Inflammatory macrophage treated with lipopolysaccharide for 4 hours (primary cell): ENCODE results near the gene ALG9.
"Not testable (repeated sequence)": the region's sequence is repeated elsewhere in the genome, so short reads cannot be mapped to it uniquely, and the experiment has no call there.

ENCODE experiments used
- DNase-seq: peaks from one replicate; pipeline ENCODE4 v3.0.0-alpha.2; 2020

The ALG9 gene

DNA sequence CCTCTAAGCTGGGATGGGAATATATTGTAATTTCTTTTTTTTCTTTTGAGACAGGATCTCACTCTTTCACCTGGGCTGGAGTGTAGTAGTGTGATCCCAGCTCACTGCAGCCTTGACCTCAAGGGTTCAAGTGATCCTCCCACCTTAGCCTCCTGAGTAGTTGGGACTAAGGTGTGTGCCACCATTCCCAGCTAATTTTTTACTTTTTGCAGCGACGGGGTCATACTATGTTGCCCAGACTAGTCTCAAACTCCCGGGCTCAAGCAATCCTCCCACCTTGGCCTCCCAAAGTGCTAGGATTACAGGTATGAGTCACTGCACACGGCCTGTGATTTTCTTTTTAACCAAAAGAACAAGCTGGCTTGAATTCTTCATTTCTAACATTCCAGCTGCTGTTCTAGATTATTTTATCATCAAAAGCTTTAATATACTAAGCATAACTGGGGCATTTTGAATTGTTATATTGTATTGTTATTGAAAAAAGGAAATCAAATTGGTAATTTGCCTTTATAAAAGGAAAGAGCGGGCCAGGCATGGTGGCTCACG lies 78.4 kb downstream of the ALG9 start:
- DNase-seq: no peak

GRCh38 chr11:111792314-111792713 lies 79.1 kb downstream of the ALG9 start:
- DNase-seq: no peak

DNA sequence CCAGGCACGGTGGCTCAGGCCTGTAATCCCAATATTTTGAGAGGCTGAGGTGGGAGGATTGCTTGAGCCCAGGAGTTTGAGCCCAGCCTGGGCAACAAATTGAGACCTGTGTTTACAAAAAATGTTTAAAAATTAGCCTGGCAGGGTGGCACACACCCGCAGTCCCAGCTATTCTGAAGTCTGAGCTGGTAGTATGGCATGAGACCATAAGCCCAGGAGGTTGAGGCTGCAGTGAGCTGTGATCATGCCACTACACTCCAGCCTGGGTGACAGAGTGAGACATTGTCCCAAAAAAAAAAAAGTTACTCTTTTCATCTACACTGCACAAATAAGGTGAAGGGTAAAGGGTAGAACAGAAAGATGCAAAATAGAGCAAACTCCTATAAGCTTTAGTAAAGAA lies 82.9 kb downstream of the ALG9 start:
- no peak for DNase-seq

- no peak for DNase-seq
Observed at GRCh38 chr11:111788051-111788450, 83.3 kb downstream of the ALG9 start.

GRCh38 chr11:111785886-111786412 lies 85.4 kb downstream of the ALG9 start:
- no peak for DNase-seq

DNA sequence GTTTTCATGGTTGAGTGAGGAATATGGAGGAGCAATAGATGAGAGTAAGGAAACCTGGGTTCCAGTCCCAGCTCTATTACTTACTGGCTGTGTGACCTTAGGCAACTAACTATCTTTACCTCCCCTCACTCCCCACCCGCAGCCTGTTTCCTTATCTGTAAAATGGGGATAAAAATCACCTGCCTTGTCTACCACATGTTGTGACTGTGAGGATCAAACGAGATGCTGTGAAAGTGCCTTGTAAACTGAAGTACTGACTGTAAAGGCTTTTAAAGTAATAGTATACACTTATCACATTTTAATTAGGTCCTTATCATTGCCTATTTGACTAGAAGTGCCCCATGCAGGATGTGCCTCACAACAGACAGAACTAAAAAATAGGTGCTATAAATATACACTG lies 86.3 kb downstream of the ALG9 start:
- no peak for DNase-seq

GRCh38 chr11:111784311-111784710 lies 87.1 kb downstream of the ALG9 start:
- DNase-seq: not testable (repeated sequence)

DNA sequence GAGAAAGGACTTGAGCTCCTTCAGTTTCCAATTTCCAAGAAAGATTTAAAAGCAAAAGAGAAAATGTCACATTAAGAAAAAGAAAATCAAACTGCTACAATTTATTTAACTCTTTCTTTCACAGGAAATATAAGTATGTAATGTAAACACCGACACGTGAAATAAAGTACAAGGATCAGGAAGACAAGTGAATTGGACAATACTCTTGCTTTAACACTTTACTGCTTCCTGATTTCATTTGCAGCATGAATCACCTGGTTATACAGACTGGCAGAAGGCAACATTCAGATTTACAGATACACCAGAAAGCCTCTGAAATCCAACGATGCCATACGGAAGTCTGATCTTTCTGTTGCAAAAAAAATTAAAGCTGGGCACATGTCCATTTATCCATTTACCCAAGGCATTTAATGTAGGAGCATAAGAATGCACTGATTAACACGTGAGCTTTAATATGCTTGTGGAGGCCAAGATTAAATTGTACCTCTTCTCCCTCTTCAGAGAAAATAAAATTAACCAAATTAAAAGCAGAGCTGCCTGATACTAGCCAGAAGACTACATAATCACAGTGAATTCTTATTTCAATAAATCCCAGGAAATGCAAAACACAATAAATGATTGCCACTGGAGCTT lies 89.2 kb downstream of the ALG9 start:
- DNase-seq: no peak

- DNase-seq: no peak
Observed at GRCh38 chr11:111779118-111779517, 92.3 kb downstream of the ALG9 start.

- no peak for DNase-seq
Observed at GRCh38 chr11:111778047-111778558, 93.3 kb downstream of the ALG9 start.

DNA sequence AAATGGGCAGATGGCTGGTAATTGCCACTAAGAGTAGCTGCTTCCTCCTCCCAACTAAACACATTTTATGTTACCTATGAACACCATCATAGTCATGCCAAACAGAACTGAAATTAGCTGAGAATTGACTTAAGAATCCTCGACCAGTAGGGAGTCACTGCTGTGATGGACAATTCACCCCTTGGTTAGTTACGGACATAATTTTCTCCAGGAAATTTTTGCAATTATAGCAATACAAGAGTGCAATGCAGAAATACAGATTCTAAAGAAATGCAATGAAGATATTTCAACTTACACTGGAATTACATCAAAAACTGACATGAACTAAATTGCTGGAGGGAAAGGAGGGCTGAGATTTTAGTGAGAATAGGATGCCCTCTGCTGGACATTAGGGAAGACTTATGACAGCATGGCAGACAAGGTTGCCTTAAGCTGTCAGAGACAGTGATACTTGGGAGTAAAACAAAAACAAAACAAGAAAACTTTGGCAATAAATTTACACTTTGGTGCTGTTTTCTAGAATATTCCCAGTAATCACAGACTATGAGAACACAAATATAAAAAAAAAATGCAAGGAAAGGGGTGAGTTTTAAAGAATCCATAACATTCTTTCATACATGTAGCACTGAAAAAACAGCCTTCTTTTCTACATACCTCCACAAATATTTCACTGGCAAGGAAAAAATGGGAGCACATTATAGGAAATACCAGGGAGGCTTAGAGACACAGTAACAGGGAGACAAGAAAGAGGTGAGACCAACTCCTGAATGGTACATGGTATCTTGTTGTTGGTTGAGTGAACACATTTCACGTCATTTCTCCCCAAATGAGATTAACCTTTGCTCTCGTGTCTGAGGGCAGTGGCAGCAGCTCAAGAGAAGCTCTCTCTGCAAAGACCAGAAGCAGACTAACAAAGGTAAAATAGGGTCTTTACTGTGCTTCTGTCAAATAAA lies 94.0 kb downstream of the ALG9 start:
- DNase-seq: peak; percentile 58

GRCh38 chr11:111776398-111777093 lies 94.8 kb downstream of the ALG9 start:
- no peak for DNase-seq

DNA sequence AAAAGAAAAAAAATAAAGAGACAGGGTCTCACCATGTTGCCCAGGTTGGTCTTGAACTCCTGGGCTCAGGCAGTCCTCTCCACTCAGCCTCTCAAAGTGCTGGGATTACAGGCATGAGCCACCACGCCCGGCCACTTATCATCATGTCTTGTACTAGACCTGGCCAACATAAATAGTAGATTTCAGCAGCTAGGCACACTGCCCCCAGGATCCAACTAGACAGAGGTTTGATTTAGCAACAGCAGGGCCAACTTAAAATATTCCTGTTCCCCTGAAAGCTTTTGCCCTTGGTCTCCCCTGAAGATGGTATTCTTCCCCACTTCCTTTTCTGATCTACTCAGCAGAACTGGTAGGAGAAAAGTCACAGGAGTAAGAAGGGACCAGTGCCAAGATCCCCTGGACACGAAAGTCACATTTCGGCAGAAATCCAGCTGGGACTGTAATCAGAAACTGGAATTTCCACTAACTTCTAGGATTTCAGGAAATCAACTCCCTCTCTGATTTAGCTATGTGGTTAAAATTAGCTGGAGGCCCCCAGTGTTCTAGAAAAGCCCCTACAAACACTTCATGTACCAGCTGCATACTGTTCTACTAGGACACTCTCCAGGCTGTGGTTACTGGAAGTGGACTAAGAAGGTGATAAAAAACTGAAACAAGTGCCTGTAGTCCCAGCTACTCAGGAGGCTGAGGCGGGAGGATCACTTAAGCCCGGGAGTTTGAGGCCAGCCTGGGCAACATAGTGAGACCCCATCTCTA lies 96.2 kb downstream of the ALG9 start:
- DNase-seq: no peak

- no peak for DNase-seq
Observed at GRCh38 chr11:111772535-111772934, 98.8 kb downstream of the ALG9 start.

DNA sequence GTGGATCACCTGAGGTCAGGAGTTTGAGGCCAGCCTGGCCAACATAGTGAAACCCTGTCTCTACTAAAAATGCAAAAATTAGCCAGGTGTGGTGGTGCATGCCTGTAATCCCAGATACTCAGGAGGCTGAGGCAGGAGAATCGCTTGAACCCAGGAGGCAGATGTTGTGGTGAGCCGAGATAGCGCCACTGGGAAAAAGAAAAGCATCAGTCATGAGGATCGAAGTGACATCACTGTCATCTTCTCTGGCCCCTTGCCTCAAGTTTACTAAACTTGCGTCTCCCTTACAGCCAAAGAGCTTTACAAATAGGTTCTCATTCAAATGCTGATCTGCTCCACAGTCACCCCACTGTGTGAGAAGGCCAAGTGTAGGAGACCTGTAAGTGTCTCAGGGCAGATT lies 100.2 kb downstream of the ALG9 start:
- not testable (repeated sequence) for DNase-seq

DNA sequence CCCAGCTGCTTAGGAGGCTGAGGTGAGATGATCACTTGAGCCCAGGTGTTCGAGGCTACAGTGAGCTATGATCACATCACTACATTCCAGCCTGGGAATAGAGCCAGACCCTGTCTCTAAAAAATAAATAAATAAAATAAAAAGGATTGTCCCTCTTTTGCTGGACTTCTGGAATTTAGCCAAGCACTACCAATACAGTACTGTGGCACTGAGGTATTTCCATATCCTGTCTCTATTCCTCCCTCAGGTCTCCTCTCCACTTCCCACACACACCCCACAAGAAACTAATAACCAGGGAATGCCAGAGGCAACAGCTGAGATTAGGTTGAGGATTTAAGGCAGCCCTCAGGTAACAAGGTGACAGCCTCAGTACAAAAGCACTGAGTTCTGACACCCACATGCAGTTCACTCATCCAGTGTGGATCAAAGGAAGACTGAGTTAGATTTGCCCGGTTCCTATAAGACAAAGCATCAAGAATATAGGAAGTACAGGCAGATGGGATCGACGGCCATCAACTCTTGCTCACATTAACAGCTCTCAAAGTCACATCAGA lies 100.7 kb downstream of the ALG9 start:
- no peak for DNase-seq

GRCh38 chr11:111766834-111767142 lies 104.6 kb downstream of the ALG9 start:
- DNase-seq: no peak

GRCh38 chr11:111765984-111766833 lies 105.2 kb downstream of the ALG9 start, which contains the start of gene PPP2R1B:
Gene PPP2R1B (minus strand): TSS chr11:111766389. CDS start chr11:111766361, 28 bp downstream.
- peak; percentile 60 for DNase-seq

DNA sequence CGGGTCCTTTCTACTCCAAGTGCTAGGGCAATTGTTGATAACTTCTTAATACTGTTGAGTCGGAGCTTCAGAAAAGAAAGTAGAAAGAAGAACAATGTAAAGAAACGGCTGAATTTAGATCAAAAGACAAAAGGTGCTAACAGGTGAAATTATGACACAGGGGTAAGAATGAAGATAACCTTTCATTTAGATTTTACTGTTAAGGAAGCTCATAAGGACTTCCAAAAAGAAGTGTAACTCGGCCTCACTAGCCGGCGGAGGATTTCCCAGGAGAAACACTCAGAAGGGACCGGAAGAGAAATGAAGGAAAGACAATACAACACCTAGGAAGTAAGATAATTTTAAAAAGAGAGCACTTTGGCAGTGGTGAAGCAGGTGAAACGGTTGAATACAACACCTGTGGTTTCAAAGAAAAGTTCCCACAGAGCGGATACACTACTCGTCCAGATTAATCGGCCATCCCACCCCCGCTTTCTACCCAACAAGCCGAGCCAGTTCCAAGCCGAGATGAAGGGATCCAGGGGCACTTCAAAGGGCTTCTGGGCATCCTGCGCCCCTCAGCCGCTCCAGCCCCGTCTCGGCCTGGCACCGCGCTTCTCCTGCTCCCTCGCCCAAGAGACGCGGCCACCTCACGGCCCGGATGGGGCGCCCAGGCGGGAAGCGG lies 105.9 kb downstream of the ALG9 start:
- peak; percentile 10 for DNase-seq

GRCh38 chr11:111764621-111765020 lies 106.8 kb downstream of the ALG9 start:
- no peak for DNase-seq
